Measurements from ENCODE around the gene ZNF593.

ZNF593 gene

DNA sequence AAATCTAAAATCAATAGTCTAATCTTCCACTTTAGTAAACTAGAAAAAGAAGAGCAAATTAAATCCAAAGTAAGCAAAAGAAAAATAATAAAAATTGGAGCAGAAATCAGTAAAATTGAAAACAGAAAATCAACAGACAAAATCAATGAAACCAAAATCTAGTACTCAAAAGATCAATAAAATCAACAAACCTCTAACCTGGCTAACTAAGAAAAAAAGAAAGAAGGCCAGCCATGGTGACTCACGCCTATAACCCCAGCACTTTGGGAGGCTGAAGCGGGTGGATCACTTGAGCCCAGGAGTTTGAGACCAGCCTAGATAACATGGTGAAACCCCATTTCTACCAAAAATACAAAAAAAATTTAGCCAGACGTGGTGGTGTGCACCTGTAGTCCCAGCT lies 35.2 kb upstream of the ZNF593 start:
- no peak overlapping the region for H3K4me3 ChIP-seq (ENCODE audit: low read depth, low read length)
- TF ChIP-seq, protein P1, sequence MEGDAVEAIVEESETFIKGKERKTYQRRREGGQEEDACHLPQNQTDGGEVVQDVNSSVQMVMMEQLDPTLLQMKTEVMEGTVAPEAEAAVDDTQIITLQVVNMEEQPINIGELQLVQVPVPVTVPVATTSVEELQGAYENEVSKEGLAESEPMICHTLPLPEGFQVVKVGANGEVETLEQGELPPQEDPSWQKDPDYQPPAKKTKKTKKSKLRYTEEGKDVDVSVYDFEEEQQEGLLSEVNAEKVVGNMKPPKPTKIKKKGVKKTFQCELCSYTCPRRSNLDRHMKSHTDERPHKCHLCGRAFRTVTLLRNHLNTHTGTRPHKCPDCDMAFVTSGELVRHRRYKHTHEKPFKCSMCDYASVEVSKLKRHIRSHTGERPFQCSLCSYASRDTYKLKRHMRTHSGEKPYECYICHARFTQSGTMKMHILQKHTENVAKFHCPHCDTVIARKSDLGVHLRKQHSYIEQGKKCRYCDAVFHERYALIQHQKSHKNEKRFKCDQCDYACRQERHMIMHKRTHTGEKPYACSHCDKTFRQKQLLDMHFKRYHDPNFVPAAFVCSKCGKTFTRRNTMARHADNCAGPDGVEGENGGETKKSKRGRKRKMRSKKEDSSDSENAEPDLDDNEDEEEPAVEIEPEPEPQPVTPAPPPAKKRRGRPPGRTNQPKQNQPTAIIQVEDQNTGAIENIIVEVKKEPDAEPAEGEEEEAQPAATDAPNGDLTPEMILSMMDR (IDR thresholded peaks at IDR 0.05; ENCODE audit: borderline replicate concordance, insufficient read depth, low read depth, low read length), result no peak

DNA sequence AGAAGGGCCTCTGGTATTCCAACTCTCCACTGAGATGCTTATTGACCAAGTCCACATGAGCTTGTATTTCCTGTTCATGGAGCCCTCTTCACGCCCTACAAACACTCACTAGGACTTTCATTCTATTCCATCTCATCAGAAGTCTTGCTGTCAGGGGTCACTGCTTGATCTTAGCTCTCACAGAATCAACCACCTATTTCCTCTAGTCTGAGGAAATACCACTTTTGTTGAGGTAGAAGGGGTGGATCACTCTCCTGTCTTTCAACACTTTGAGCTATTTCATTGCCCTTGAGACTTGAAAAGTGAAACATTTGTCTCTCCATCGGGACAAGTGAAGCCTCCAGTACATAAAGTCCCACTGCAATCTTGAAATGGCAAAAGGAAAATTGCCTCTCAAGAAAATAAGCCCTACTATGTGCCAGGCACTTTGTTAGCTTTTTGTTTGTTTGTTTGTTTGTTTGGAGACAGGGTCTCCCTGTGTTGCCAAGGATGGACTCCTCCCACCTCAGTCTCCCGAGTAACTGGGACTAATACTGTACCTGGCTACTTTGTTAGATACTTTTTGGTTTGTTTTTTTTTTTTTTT lies 30.6 kb upstream of the ZNF593 start:
- no peak overlapping the region for H3K4me3 ChIP-seq (ENCODE audit: low read depth, low read length)
- TF ChIP-seq, protein P1 (IDR thresholded peaks at IDR 0.05; ENCODE audit: borderline replicate concordance, insufficient read depth, low read depth, low read length), result no peak

DNA sequence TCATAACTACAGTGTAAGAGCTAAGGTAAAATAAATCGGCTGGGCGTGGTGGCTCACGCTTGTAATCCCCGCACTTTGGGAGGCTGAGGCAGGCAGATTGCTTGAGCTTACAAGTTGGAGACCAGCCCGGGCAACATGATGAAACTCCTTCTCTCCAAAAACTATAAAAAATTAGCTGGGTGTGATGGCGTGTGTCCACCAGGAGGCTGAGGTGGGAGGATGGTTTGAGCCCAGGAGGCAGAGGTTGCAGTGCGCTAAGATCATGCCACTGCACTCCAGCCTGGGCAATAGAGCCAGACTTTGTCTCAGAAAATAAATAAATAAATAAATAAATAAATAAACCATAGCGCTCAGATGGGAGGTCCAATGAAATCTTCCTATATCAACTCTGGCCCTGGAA lies 27.5 kb upstream of the ZNF593 start:
- TF ChIP-seq, protein P1 (IDR thresholded peaks at IDR 0.05; ENCODE audit: borderline replicate concordance, insufficient read depth, low read depth, low read length), result no peak
- H3K4me3 ChIP-seq (ENCODE audit: low read depth, low read length), result no peak overlapping the region

DNA sequence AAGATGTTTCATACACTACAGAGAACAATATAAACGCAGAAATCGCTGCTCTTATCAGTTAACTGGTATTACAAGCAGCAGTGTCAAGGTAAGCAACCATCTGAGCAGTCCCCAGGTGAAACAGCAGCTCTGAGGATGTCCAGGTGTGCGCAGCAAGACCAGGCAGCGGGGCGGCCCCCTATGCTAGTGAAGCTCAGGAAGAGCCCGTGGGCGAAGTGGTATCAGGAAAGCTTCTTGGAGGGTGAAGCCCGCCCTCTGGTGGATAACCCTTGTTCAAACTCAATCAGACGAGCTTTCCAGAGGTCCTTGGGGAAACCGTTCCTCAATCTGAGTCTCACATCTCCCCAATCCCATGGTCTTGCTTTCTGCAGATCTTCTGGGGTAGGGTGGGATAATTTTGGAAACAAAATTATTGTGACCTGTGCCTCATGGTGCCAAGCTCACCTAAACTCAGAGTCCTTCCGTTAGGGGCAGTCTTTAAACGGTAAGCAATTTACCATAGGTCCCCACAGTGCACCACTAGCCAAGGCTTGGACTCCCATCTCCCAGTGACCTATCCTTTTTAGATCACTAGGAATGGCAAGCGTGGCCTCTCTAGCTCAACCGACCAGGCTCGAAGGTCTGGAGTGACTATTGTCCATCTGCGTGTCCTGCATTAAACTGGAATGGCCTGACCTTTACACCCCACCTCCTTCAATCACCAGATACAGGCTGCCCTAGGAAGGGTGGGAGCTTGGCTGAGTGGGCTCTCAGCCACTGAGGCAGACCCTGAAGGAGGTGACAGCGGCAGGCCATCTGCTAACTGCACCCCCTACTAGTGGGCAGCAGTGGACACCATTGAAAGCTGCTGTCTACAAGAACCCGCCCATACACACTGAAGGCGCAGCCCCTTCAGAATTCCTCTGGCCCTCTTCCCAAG lies 24.4 kb upstream of the ZNF593 start:
- TF ChIP-seq, protein P1 (IDR thresholded peaks at IDR 0.05; ENCODE audit: borderline replicate concordance, insufficient read depth, low read depth, low read length), result peak; percentile 54; the same call in 1 of the 2 replicates
- H3K4me3 ChIP-seq (ENCODE audit: low read depth, low read length), result no peak overlapping the region

DNA sequence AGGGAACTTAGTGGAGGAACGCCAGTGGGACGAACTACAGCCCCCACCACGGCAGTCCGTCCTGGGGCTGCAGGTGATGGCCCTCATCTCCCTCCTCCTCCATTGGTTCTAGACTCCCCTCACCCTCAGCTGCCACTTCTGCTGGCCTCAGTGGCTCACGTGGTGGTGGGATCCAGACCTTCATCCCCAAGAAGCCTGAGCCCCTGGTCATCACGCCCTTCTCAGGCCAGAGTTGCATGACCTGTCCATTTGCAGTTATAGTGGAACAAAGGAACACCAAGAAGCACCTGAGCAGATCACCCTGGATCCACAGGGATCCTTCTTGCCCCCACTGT lies 23.8 kb upstream of the ZNF593 start:
- TF ChIP-seq, protein P1 (IDR thresholded peaks at IDR 0.05; ENCODE audit: borderline replicate concordance, insufficient read depth, low read depth, low read length), result no peak
- no peak overlapping the region for H3K4me3 ChIP-seq (ENCODE audit: low read depth, low read length)

DNA sequence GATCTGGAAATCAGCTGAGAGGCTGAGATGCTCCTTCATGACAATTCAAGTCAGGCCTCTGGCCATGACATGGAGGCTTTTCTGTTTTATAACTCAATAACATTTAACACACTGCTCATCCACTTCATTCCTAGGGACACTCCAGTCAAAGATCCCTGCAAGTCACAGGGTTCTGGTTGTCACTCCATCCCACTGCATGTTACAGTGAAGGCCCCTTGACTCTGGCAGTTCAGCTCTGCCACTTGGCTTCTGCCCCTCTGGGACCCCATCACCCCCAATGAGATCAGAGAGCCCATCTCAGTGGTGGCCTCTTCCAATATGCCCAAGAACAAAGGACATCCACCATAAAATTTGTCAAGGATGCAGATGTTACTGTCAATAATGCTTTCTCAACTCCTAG lies 20.8 kb upstream of the ZNF593 start:
- no peak overlapping the region for H3K4me3 ChIP-seq (ENCODE audit: low read depth, low read length)
- TF ChIP-seq, protein P1 (IDR thresholded peaks at IDR 0.05; ENCODE audit: borderline replicate concordance, insufficient read depth, low read depth, low read length), result no peak
